D721Med (cell line): ENCODE results near the gene SRRD.

Source experiments
- DNase-seq: peaks from one replicate; pipeline ENCODE4 v3.0.0; 2011; ENCODE audit warnings: low spot score; ENCODE audit not compliant: insufficient read length
- FAIRE-seq: peaks from 2 replicates; lab custom pipeline; 2011; peaks lifted over from hg19 to GRCh38; lab: Jason Lieb, UNC
- TF ChIP-seq, protein P1 (sequence below): IDR thresholded peaks from 2 replicates; pipeline ENCODE4 v1.5.1; 2012; ENCODE audit warnings: mild to moderate bottlenecking, control low read depth; ENCODE audit not compliant: insufficient read depth; ENCODE audit errors: missing control alignments

Gene SRRD

GRCh38 chr22:26483043-26483438 is 636 bp upstream of the SRRD start:
- no peak for DNase-seq
- TF ChIP-seq, protein P1, sequence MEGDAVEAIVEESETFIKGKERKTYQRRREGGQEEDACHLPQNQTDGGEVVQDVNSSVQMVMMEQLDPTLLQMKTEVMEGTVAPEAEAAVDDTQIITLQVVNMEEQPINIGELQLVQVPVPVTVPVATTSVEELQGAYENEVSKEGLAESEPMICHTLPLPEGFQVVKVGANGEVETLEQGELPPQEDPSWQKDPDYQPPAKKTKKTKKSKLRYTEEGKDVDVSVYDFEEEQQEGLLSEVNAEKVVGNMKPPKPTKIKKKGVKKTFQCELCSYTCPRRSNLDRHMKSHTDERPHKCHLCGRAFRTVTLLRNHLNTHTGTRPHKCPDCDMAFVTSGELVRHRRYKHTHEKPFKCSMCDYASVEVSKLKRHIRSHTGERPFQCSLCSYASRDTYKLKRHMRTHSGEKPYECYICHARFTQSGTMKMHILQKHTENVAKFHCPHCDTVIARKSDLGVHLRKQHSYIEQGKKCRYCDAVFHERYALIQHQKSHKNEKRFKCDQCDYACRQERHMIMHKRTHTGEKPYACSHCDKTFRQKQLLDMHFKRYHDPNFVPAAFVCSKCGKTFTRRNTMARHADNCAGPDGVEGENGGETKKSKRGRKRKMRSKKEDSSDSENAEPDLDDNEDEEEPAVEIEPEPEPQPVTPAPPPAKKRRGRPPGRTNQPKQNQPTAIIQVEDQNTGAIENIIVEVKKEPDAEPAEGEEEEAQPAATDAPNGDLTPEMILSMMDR: no peak
- FAIRE-seq: no peak

DNA sequence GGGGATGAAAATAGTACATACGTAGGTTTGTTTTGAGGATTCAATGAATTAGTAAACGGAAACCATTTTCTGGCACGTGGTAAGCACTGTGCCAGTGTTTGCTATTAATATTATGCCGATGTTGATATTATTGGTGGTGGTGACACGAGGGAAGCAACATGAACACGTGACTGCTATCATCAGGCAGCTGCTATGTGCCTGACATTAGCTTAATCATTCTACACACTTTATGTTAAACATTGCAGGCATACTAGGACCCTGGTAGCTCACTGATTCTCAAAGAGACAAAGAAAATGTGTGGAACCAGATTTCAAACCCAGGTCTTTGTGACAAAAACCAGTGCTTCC is 656 bp downstream of the SRRD start:
- DNase-seq: no peak
- TF ChIP-seq, protein P1: no peak
- no peak for FAIRE-seq

DNA sequence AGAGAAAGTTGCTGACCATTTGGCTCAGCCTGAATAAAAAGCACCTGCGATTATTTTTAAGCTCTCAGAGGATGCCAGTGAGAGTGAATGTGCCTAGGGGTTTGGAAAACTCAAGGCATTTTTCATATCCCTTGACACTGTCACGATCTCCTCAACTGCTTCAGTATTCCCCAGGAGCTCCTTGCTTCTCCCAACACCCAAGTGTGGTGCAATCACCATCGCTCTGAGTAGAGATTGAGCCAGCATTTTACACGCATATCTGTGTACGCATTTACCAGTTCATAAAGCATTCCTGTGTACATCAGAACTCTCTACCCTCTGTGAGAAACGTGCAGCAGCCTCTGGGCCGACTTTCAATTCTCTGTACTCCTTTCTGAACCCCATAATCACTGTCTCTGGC is 1.3 kb downstream of the SRRD start:
- no peak for FAIRE-seq
- TF ChIP-seq, protein P1: no peak

GRCh38 chr22:26485806-26486390 is 2.2 kb downstream of the SRRD start:
- no peak for FAIRE-seq
- no peak for DNase-seq
- TF ChIP-seq, protein P1: no peak

More for the DNA sequence above, 1.3 kb downstream of the SRRD start:
- no peak for DNase-seq

- no peak for FAIRE-seq
- TF ChIP-seq, protein P1: no peak
- DNase-seq: no peak
Observed at GRCh38 chr22:26486394-26486793, 2.7 kb downstream of the SRRD start.

DNA sequence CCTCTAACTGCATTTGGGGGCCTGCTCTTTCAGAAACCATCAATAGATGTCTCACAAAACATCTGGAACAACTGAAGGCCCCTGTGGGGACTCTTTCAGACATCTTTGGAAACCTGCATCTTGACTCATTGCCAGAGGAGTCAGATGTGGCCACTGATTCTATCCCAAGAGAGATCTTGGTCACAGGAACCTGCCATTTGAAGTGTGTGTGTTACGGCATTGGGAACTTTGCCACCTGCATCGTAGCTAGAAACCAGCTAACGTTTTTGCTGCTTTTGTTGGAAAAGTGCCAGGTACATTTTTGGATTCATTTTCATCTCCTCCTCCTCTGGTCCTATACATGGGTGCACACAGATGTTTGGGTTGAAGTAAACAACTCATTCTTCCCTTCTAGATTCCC is 4.3 kb downstream of the SRRD start:
- no peak for DNase-seq
- no peak for FAIRE-seq
- TF ChIP-seq, protein P1: no peak

DNA sequence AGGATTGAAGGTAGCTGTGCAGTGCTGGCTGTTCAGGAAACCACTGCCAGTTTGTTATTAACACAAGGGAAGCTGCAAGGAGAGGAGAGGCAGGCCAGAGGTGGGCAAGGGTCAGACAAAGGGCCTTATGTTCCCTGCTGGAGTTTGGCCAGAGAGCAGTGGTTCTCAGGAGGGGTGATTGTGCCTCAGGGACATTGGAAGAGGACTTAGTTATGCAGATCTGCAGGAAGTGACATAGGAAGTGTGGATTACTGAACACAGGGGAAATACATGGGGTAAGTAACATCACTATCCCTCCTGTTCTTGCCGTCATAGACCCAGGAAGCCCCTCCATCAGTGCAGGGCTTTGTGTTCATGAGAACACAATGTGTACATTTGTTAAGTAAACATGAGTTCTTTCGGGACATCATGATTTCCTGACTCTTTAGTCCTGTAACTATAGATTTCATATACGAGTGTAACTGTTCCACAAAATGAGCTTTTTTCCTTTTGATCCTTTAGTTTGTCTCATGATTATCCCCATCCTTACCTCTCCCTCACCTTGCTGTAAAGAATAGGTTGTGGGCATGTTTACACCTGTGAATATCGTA is 5.9 kb downstream of the SRRD start:
- TF ChIP-seq, protein P1: no peak
- no peak for FAIRE-seq

More for the DNA sequence above, 5.9 kb downstream of the SRRD start:
- DNase-seq: no peak
